Smooth muscle cell (in vitro differentiated cells): ENCODE data around the gene TXN. TPM values are rescaled to one million over a fixed set of nuclear protein-coding genes. Genes with fewer than 3 reads are reported as not detected.

Experiments used
- DNase-seq: peaks from one replicate; lab custom pipeline; 2025; ENCODE audit not compliant: unreplicated experiment; lab: John Stamatoyannopoulos, UW
- H2AFZ ChIP-seq: fragments of 200-600 bp; sonication (generic); 2 replicates; pipeline ENCODE4 v1.6.0; 2016; ENCODE audit warnings: antibody characterized with exemption, low read depth, mild to moderate bottlenecking
- H3F3A ChIP-seq: fragments of 200-600 bp; sonication (generic); 2 replicates; pipeline ENCODE4 v1.6.0; 2017; ENCODE audit warnings: antibody characterized with exemption, low read depth
- H3K27ac ChIP-seq: fragments of 200-600 bp; sonication (generic); 2 replicates; pipeline ENCODE4 v1.5.1; 2016; ENCODE audit warnings: low read depth, mild to moderate bottlenecking
- H3K27me3 ChIP-seq: fragments of 200-600 bp; sonication (generic); 2 replicates; pipeline ENCODE4 v1.6.1; 2016; ENCODE audit warnings: low read depth, mild to moderate bottlenecking
- H3K36me3 ChIP-seq: fragments of 200-600 bp; sonication (generic); 2 replicates; pipeline ENCODE4 v1.5.1; 2016; ENCODE audit warnings: low read depth
- H3K4me1 ChIP-seq: fragments of 200-600 bp; sonication (generic); 2 replicates; pipeline ENCODE4 v1.5.1; 2016; ENCODE audit warnings: low read depth
- H3K4me2 ChIP-seq: fragments of 200-600 bp; sonication (generic); 2 replicates; pipeline ENCODE4 v1.6.0; 2016; ENCODE audit warnings: mild to moderate bottlenecking
- H3K4me3 ChIP-seq: fragments of 200-600 bp; sonication (generic); 2 replicates; pipeline ENCODE4 v1.5.1; 2016; ENCODE audit warnings: mild to moderate bottlenecking
- H3K79me2 ChIP-seq: fragments of 200-600 bp; sonication (generic); 2 replicates; pipeline ENCODE4 v1.6.0; 2016; ENCODE audit warnings: low read depth, mild to moderate bottlenecking
- H3K9ac ChIP-seq: fragments of 200-600 bp; sonication (generic); 2 replicates; pipeline ENCODE4 v1.6.0; 2016; ENCODE audit warnings: low read depth
- H3K9me3 ChIP-seq: fragments of 200-600 bp; sonication (generic); replicated peaks from 2 replicates; pipeline ENCODE4 v1.5.1; 2016; ENCODE audit warnings: low read depth
- H4K20me1 ChIP-seq: fragments of 200-600 bp; sonication (generic); 2 replicates; pipeline ENCODE4 v1.6.0; 2016; ENCODE audit warnings: low read depth
- CTCF ChIP-seq: fragments of 200-600 bp; sonication (generic); IDR thresholded peaks from 2 replicates; pipeline ENCODE4 v1.5.1; 2017; ENCODE audit warnings: borderline replicate concordance, mild to moderate bottlenecking, antibody characterized with exemption; ENCODE audit not compliant: insufficient read depth, poor library complexity, severe bottlenecking
- WGBS: methylation state at CpG from one replicate; pipeline ENCODE4 v1.1.7; 2016; ENCODE audit warnings: low lambda C conversion rate; 5-methylcytosine and 5-hydroxymethylcytosine counted together
- polyA plus RNA-seq: library from polyadenylated mRNA; unstranded; fragments of >200 nt; fragmentation: Nextera tagmentation; extraction: Ambion mirVana; gene quantifications from 2 replicates; pipeline ENCODE4 v1.2.1, GENCODE V29; 2016
- total RNA-seq: library from RNA; depleted of rRNA; stranded (reverse); fragments of >200 nt; gene quantifications from 2 replicates; pipeline ENCODE4 v1.2.3, GENCODE V29; 2014

The TXN gene
- total and polyA plus RNA-seq, 2 experiments from 2014 or later, result 394 to 426 TPM

- H3K4me3 ChIP-seq, result no peak overlapping the region
- no peak overlapping the region for H3K4me2 ChIP-seq
- TF ChIP-seq CTCF, result no peak
- H3K27me3 ChIP-seq, result peaks cover 5% of the 10 kb centered on the region
- no peaks in the 10 kb centered on the region for H3F3A ChIP-seq
- DNase-seq, result no peak
- over 99% methylated on average over 3 of the region's 3 CpGs for WGBS
- H3K9ac ChIP-seq, result no peak overlapping the region
- H3K36me3 ChIP-seq, result no peaks in the 10 kb centered on the region
- H3K9me3 ChIP-seq, result no peaks in the 10 kb centered on the region
- no peak overlapping the region for H2AFZ ChIP-seq
- H4K20me1 ChIP-seq, result no peaks in the 10 kb centered on the region
- H3K27ac ChIP-seq, result no peak overlapping the region
- H3K79me2 ChIP-seq, result no peaks in the 10 kb centered on the region
- no peaks in the 10 kb centered on the region for H3K4me1 ChIP-seq
These were observed 35.5 kb downstream of the TXN start for GRCh38 chr9:110220809-110221208.

- no peak for DNase-seq
- Histone ChIP-seq H3K27ac (no peak overlapping the region), H3K9me3 (no peaks in the 10 kb centered on the region), H3K27me3 (peaks cover 6% of the 10 kb centered on the region), H3F3A (no peaks in the 10 kb centered on the region), H3K4me2 (no peak overlapping the region), H3K9ac (no peak overlapping the region), H3K36me3 (no peaks in the 10 kb centered on the region), H3K4me3 (no peak overlapping the region), H4K20me1 (no peaks in the 10 kb centered on the region), H3K4me1 (no peaks in the 10 kb centered on the region), H2AFZ (no peak overlapping the region), H3K79me2 (no peaks in the 10 kb centered on the region)
- peak; percentile 84 for TF ChIP-seq CTCF
- WGBS, result 36% methylated on average over 10 of the region's 10 CpGs
These were observed 38.6 kb downstream of the TXN start for GRCh38 chr9:110217656-110218099.

GRCh38 chr9:110214586-110215355, 41.5 kb downstream of the TXN start:
- Histone ChIP-seq H3K9ac (no peak overlapping the region), H3K79me2 (no peaks in the 10 kb centered on the region), H3K4me2 (no peak overlapping the region), H3K27ac (no peak overlapping the region), H3K27me3 (peaks cover 13% of the 10 kb centered on the region), H4K20me1 (no peaks in the 10 kb centered on the region), H3K4me1 (no peaks in the 10 kb centered on the region), H3K9me3 (no peaks in the 10 kb centered on the region), H3K4me3 (no peak overlapping the region), H2AFZ (no peak overlapping the region), H3F3A (no peaks in the 10 kb centered on the region), H3K36me3 (no peaks in the 10 kb centered on the region)
- TF ChIP-seq CTCF, result no peak
- WGBS, result 80% methylated on average over 2 of the region's 2 CpGs
- no peak for DNase-seq

- H3K27ac ChIP-seq, result no peak overlapping the region
- no peak overlapping the region for H3K4me3 ChIP-seq
- no peaks in the 10 kb centered on the region for H3F3A ChIP-seq
- no peaks in the 10 kb centered on the region for H3K9me3 ChIP-seq
- H3K4me1 ChIP-seq, result no peaks in the 10 kb centered on the region
- H3K36me3 ChIP-seq, result no peaks in the 10 kb centered on the region
- TF ChIP-seq CTCF, result no peak
- no peak for DNase-seq
- H4K20me1 ChIP-seq, result no peaks in the 10 kb centered on the region
- H2AFZ ChIP-seq, result no peak overlapping the region
- 82% methylated on average over 6 of the region's 6 CpGs for WGBS
- H3K27me3 ChIP-seq, result peaks cover 13% of the 10 kb centered on the region
- no peaks in the 10 kb centered on the region for H3K79me2 ChIP-seq
- H3K4me2 ChIP-seq, result no peak overlapping the region
- no peak overlapping the region for H3K9ac ChIP-seq
These were observed 42.2 kb downstream of the TXN start for GRCh38 chr9:110214090-110214489.
